GM12891 (cell line): ENCODE results near the gene STAP2.

Experiments
- DNase-seq: peaks from one replicate; pipeline ENCODE4 v3.0.0; 2011; ENCODE audit warnings: low spot score; ENCODE audit not compliant: insufficient read length
- FAIRE-seq: peaks from 2 replicates; lab custom pipeline; 2011; peaks lifted over from hg19 to GRCh38; lab: Jason Lieb, UNC
- PAX5 ChIP-seq: IDR thresholded peaks from 2 replicates; pipeline ENCODE4 v1.6.1; 2011; ENCODE audit warnings: low read length, moderate library complexity, mild to moderate bottlenecking; ENCODE audit not compliant: insufficient read depth, severe bottlenecking
- POLR2A ChIP-seq: IDR thresholded peaks from 2 replicates; pipeline ENCODE4 v1.6.1; 2011; ENCODE audit warnings: low read depth, low read length, control low read depth
- POLR2AphosphoS5 ChIP-seq: IDR thresholded peaks from 2 replicates; pipeline ENCODE4 v1.6.1; 2011; ENCODE audit warnings: low read depth, low read length, control low read depth
- POU2F2 ChIP-seq: IDR thresholded peaks from 2 replicates; pipeline ENCODE4 v1.6.1; 2011; ENCODE audit warnings: low read depth, mild to moderate bottlenecking, control low read depth, low read length, moderate library complexity
- SPI1 ChIP-seq: IDR thresholded peaks from 2 replicates; pipeline ENCODE4 v1.6.1; 2011; ENCODE audit warnings: low read depth, low read length, control low read depth
- TAF1 ChIP-seq: IDR thresholded peaks from 2 replicates; pipeline ENCODE4 v1.6.1; 2011; ENCODE audit warnings: low read depth, low read length, control low read depth

STAP2 gene

GRCh38 chr19:4363571-4364304 lies 25.1 kb upstream of the STAP2 start:
- FAIRE-seq (no peak), DNase-seq (no peak)
- no peak for TF ChIP-seq POLR2AphosphoS5
- 0 out of 2 replicates have a peak, but pooled peaks have one; percentile 6 for TF ChIP-seq POLR2A

GRCh38 chr19:4362831-4363545 lies 24.4 kb upstream of the STAP2 start:
- FAIRE-seq (no peak), DNase-seq (no peak)
- TF ChIP-seq TAF1 (no peak), SPI1 (no peak), POU2F2 (no peak), PAX5 (no peak), POLR2AphosphoS5 (no peak), POLR2A (no peak)

GRCh38 chr19:4362101-4362828 lies 23.6 kb upstream of the STAP2 start:
- no peak for TF ChIP-seq PAX5
- FAIRE-seq (no peak), DNase-seq (no peak)

GRCh38 chr19:4361152-4362046 lies 22.8 kb upstream of the STAP2 start:
- FAIRE-seq = no peak
- DNase-seq = no peak
- TF ChIP-seq POLR2A (no peak; the same call in 1 of the 2 replicates), PAX5 (no peak), SPI1 (no peak), POLR2AphosphoS5 (no peak), TAF1 (no peak), POU2F2 (no peak)

- no peak for DNase-seq
- FAIRE-seq = no peak
- TF ChIP-seq TAF1 (no peak), POLR2A (no peak; the same call in 1 of the 2 replicates), PAX5 (no peak), POLR2AphosphoS5 (no peak), SPI1 (no peak), POU2F2 (no peak)
Observed at GRCh38 chr19:4360641-4361151, 22.1 kb upstream of the STAP2 start.

GRCh38 chr19:4360081-4360569 lies 21.5 kb upstream of the STAP2 start:
- DNase-seq (no peak), FAIRE-seq (no peak)
- no peak for TF ChIP-seq POLR2AphosphoS5

- no peak; the same call in 1 of the 2 replicates for TF ChIP-seq POLR2AphosphoS5
- TF ChIP-seq POU2F2 = no peak
- no peak for TF ChIP-seq TAF1
- no peak for TF ChIP-seq SPI1
- no peak; the same call in 1 of the 2 replicates for TF ChIP-seq POLR2A
- TF ChIP-seq PAX5 = no peak
- FAIRE-seq (no peak), DNase-seq (no peak)
Observed at GRCh38 chr19:4359627-4360000, 21.0 kb upstream of the STAP2 start.

GRCh38 chr19:4358709-4359626 lies 20.3 kb upstream of the STAP2 start:
- FAIRE-seq (no peak), DNase-seq (no peak)
- TF ChIP-seq SPI1 (no peak), PAX5 (no peak), POU2F2 (no peak), POLR2A (no peak; the same call in 1 of the 2 replicates), TAF1 (no peak)

GRCh38 chr19:4357921-4358326 lies 19.3 kb upstream of the STAP2 start:
- TF ChIP-seq POLR2AphosphoS5 = no peak; the same call in 1 of the 2 replicates
- TF ChIP-seq POLR2A = no peak
- TF ChIP-seq TAF1 = no peak
- 0 out of 2 replicates have a peak, but pooled peaks have one; percentile 3 for TF ChIP-seq POU2F2
- no peak for TF ChIP-seq SPI1
- TF ChIP-seq PAX5 = no peak
- FAIRE-seq = no peak
- DNase-seq = no peak
